Esophagus muscularis mucosa (tissue), 4 donors: ENCODE measurements around the gene NAV3.

ENCODE experiments used
- CTCF ChIP-seq, 3 experiments: fragments of 200-600 bp in 2 of 3; fragments of 450-650 bp in 1 of 3; sonication (generic) in 2 of 3; IDR thresholded peaks; one replicate each; pipeline ENCODE4 v1.5.1; 2017 to 2019; ENCODE audit warnings: antibody characterized with exemption in 3 of 3, mild to moderate bottlenecking in 2 of 3, moderate library complexity in 1 of 3
- EP300 ChIP-seq: sonication (generic); formaldehyde crosslinking; IDR thresholded peaks from one replicate; pipeline ENCODE4 v1.6.1; 2017; ENCODE audit warnings: antibody characterized with exemption
- POLR2A ChIP-seq: fragments of 450-650 bp; IDR thresholded peaks from one replicate; pipeline ENCODE4 v1.6.1; 2017; ENCODE audit warnings: antibody characterized with exemption, moderate library complexity, mild to moderate bottlenecking, low read depth
- POLR2AphosphoS5 ChIP-seq, 2 donors: sonication (generic); formaldehyde crosslinking; IDR thresholded peaks; one replicate each; pipeline ENCODE4 v1.6.1; 2017; ENCODE audit warnings: antibody characterized with exemption in 2 of 2

- no peak for TF ChIP-seq CTCF (IDR thresholded peaks at IDR 0.05)
- TF ChIP-seq POLR2AphosphoS5 (IDR thresholded peaks at IDR 0.05) = no peak
- no peak for TF ChIP-seq POLR2A
- no peak for TF ChIP-seq EP300
Observed at GRCh38 chr12:77808534-77808933, 22.2 kb upstream of the NAV3 start.
